Suprapubic skin (tissue), 4 donors: ENCODE results near the gene CCDC73. TPM values are rescaled to one million over a fixed set of nuclear protein-coding genes. Genes with fewer than 3 reads are reported as not detected.
"Not testable (repeated sequence)": the region's sequence is repeated elsewhere in the genome, so short reads cannot be mapped to it uniquely, and the experiment has no call there.

Source experiments
- DNase-seq, 2 donors: peaks; one replicate each; pipeline ENCODE4 v3.0.0-alpha.2; 2019; ENCODE audit warnings: low spot score in 2 of 2
- H3K27ac ChIP-seq: fragments of 200-600 bp; sonication (generic); one replicate; pipeline ENCODE4 v1.5.1; 2019
- H3K27me3 ChIP-seq: fragments of 200-600 bp; sonication (generic); one replicate; pipeline ENCODE4 v1.5.1; 2019
- H3K36me3 ChIP-seq: fragments of 200-600 bp; sonication (generic); one replicate; pipeline ENCODE4 v1.5.1; 2019
- H3K4me1 ChIP-seq: fragments of 200-600 bp; sonication (generic); one replicate; pipeline ENCODE4 v1.5.1; 2019
- H3K4me3 ChIP-seq: fragments of 200-600 bp; sonication (generic); one replicate; pipeline ENCODE4 v1.5.1; 2019; ENCODE audit warnings: mild to moderate bottlenecking
- H3K9me3 ChIP-seq: fragments of 200-600 bp; sonication (generic); one replicate; pipeline ENCODE4 v1.5.1; 2019
- EP300 ChIP-seq: sonication (generic); formaldehyde crosslinking; IDR thresholded peaks from one replicate; pipeline ENCODE4 v1.6.1; 2017; ENCODE audit warnings: antibody characterized with exemption
- POLR2A ChIP-seq, 2 donors: fragments of 450-650 bp; IDR thresholded peaks; one replicate each; pipeline ENCODE4 v1.6.1; 2017; ENCODE audit warnings: antibody characterized with exemption in 2 of 2, mild to moderate bottlenecking in 2 of 2, moderate library complexity in 2 of 2
- POLR2AphosphoS5 ChIP-seq, 3 donors: sonication (generic); formaldehyde crosslinking; IDR thresholded peaks; one replicate each; pipeline ENCODE4 v1.6.1; 2017; ENCODE audit warnings: antibody characterized with exemption in 3 of 3
- WGBS: methylation state at CpG from one replicate; pipeline ENCODE4 v1.1.5; 2018; 5-methylcytosine and 5-hydroxymethylcytosine counted together
- total RNA-seq, 4 donors: library from RNA; depleted of rRNA; stranded (reverse); fragments of >200 nt; gene quantifications; one replicate each; pipeline ENCODE4 v1.1.0, GENCODE V29; 2016
- TF ChIP-seq, protein P1 (sequence below), 2 donors: fragments of 200-600 bp in 1 of 2; fragments of 450-650 bp in 1 of 2; sonication (generic) in 1 of 2; IDR thresholded peaks; one replicate each; pipeline ENCODE4 v1.5.1; 2016 to 2019; ENCODE audit warnings: antibody characterized with exemption in 2 of 2, mild to moderate bottlenecking in 1 of 2, moderate library complexity in 1 of 2

Gene CCDC73
- total RNA-seq, 4 donors from 2014 or later: not detected

DNA sequence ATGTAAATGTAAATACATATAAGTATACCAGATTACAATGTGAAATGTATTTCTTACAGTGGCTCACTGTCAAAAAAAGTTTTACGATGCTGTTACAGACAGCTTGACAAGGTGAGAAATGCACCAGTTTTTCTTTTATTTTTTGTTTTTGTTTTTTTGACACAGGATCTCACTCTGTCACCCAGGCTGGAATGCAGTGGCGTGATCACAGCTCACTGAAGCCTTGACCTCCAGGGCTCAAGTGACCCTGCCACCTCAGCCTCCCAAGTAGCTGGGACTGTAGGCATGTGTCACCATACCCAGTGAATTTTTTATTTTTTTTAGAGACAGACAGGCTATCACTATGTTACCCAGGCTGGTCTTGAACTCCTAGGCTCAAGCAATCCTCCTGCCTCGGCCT is 9.2 kb downstream of the CCDC73 start:
- Histone ChIP-seq H3K27ac (no peak overlapping the region), H3K4me1 (no peaks in the 10 kb centered on the region), H3K4me3 (no peak overlapping the region), H3K36me3 (no peaks in the 10 kb centered on the region), H3K27me3 (no peaks in the 10 kb centered on the region), H3K9me3 (no peaks in the 10 kb centered on the region)
- DNase-seq: no peak
- WGBS: 93% methylated on average over 3 of the region's 3 CpGs
- TF ChIP-seq EP300 (no peak), POLR2A (IDR thresholded peaks at IDR 0.05) (no peak), POLR2AphosphoS5 (IDR thresholded peaks at IDR 0.05) (no peak)
- TF ChIP-seq, protein P1, sequence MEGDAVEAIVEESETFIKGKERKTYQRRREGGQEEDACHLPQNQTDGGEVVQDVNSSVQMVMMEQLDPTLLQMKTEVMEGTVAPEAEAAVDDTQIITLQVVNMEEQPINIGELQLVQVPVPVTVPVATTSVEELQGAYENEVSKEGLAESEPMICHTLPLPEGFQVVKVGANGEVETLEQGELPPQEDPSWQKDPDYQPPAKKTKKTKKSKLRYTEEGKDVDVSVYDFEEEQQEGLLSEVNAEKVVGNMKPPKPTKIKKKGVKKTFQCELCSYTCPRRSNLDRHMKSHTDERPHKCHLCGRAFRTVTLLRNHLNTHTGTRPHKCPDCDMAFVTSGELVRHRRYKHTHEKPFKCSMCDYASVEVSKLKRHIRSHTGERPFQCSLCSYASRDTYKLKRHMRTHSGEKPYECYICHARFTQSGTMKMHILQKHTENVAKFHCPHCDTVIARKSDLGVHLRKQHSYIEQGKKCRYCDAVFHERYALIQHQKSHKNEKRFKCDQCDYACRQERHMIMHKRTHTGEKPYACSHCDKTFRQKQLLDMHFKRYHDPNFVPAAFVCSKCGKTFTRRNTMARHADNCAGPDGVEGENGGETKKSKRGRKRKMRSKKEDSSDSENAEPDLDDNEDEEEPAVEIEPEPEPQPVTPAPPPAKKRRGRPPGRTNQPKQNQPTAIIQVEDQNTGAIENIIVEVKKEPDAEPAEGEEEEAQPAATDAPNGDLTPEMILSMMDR (IDR thresholded peaks at IDR 0.05): no peak

GRCh38 chr11:32781721-32782120 is 12.7 kb downstream of the CCDC73 start:
- H3K27me3 ChIP-seq: no peaks in the 10 kb centered on the region
- H3K27ac ChIP-seq: no peak overlapping the region
- no peaks in the 10 kb centered on the region for H3K4me1 ChIP-seq
- H3K9me3 ChIP-seq: no peaks in the 10 kb centered on the region
- DNase-seq: no peak
- TF ChIP-seq, protein P1 (IDR thresholded peaks at IDR 0.05): no peak
- no peak for TF ChIP-seq POLR2A (IDR thresholded peaks at IDR 0.05)
- TF ChIP-seq POLR2AphosphoS5 (IDR thresholded peaks at IDR 0.05): no peak
- no peak for TF ChIP-seq EP300
- no peak overlapping the region for H3K4me3 ChIP-seq
- 77% methylated on average over 5 of the region's 5 CpGs for WGBS
- no peaks in the 10 kb centered on the region for H3K36me3 ChIP-seq

DNA sequence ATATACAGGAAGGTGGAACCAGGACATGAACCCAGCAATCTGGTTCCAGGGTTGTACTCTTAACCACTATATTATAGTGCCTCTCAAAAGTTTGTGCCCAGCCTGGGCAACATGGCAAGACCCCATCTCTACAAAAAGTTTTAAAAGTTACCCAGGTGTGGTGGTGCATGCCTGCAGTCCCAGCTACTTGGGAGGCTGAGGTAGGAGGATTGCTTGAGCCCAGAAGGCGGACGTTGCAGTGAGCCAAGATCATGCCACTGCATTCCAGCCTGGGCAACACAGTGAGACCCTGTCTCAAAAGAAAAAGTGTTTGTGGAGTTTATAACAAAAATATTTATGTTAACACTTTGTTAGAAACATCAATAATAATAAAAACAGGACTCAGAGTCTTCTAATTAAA is 13.6 kb downstream of the CCDC73 start:
- not testable (repeated sequence) for H3K27ac ChIP-seq, DNase-seq, H3K4me3 ChIP-seq, H3K36me3 ChIP-seq, H3K4me1 ChIP-seq, H3K27me3 ChIP-seq, H3K9me3 ChIP-seq
- 84% methylated on average over 2 of the region's 2 CpGs for WGBS

GRCh38 chr11:32779136-32779535 is 15.3 kb downstream of the CCDC73 start:
- H3K36me3 ChIP-seq: no peaks in the 10 kb centered on the region
- no peak for DNase-seq
- TF ChIP-seq POLR2A (IDR thresholded peaks at IDR 0.05) (no peak), POLR2AphosphoS5 (IDR thresholded peaks at IDR 0.05) (no peak), EP300 (no peak)
- TF ChIP-seq, protein P1 (IDR thresholded peaks at IDR 0.05): no peak

GRCh38 chr11:32775908-32776307 is 18.6 kb downstream of the CCDC73 start:
- WGBS: 65% methylated on average over 2 of the region's 2 CpGs
- no peaks in the 10 kb centered on the region for H3K27me3 ChIP-seq
- no peaks in the 10 kb centered on the region for H3K4me1 ChIP-seq
- DNase-seq: no peak
- no peak overlapping the region for H3K27ac ChIP-seq
- no peak overlapping the region for H3K4me3 ChIP-seq
- TF ChIP-seq EP300: no peak
- TF ChIP-seq POLR2AphosphoS5 (IDR thresholded peaks at IDR 0.05): no peak
- no peak for TF ChIP-seq POLR2A (IDR thresholded peaks at IDR 0.05)
- no peaks in the 10 kb centered on the region for H3K36me3 ChIP-seq
- no peaks in the 10 kb centered on the region for H3K9me3 ChIP-seq

More at GRCh38 chr11:32779136-32779535, 15.3 kb downstream of the CCDC73 start:
- Histone ChIP-seq H3K27ac (no peak overlapping the region), H3K4me1 (no peaks in the 10 kb centered on the region), H3K27me3 (no peaks in the 10 kb centered on the region), H3K9me3 (no peaks in the 10 kb centered on the region), H3K4me3 (no peak overlapping the region)

GRCh38 chr11:32774081-32774480 is 20.4 kb downstream of the CCDC73 start:
- Histone ChIP-seq H3K4me1 (no peaks in the 10 kb centered on the region), H3K4me3 (no peak overlapping the region), H3K36me3 (no peaks in the 10 kb centered on the region), H3K27ac (no peak overlapping the region), H3K9me3 (no peaks in the 10 kb centered on the region), H3K27me3 (no peaks in the 10 kb centered on the region)
- DNase-seq: no peak
- TF ChIP-seq POLR2AphosphoS5 (IDR thresholded peaks at IDR 0.05) (no peak), POLR2A (IDR thresholded peaks at IDR 0.05) (no peak), EP300 (no peak)
- TF ChIP-seq, protein P1 (IDR thresholded peaks at IDR 0.05): no peak
- WGBS: 75% methylated on average over 2 of the region's 2 CpGs
